ENCODE data around the gene BCAP31.
A peak's percentile ranks its signal among the peaks of the same experiment; 100 is the strongest.
"Not testable (repeated sequence)": the region's sequence is repeated elsewhere in the genome, so short reads cannot be mapped to it uniquely, and the experiment has no call there.

Gene BCAP31

GRCh38 chrX:153714256-153714655 is 9.9 kb downstream of the BCAP31 start:
- DNase-seq: no peak

DNA sequence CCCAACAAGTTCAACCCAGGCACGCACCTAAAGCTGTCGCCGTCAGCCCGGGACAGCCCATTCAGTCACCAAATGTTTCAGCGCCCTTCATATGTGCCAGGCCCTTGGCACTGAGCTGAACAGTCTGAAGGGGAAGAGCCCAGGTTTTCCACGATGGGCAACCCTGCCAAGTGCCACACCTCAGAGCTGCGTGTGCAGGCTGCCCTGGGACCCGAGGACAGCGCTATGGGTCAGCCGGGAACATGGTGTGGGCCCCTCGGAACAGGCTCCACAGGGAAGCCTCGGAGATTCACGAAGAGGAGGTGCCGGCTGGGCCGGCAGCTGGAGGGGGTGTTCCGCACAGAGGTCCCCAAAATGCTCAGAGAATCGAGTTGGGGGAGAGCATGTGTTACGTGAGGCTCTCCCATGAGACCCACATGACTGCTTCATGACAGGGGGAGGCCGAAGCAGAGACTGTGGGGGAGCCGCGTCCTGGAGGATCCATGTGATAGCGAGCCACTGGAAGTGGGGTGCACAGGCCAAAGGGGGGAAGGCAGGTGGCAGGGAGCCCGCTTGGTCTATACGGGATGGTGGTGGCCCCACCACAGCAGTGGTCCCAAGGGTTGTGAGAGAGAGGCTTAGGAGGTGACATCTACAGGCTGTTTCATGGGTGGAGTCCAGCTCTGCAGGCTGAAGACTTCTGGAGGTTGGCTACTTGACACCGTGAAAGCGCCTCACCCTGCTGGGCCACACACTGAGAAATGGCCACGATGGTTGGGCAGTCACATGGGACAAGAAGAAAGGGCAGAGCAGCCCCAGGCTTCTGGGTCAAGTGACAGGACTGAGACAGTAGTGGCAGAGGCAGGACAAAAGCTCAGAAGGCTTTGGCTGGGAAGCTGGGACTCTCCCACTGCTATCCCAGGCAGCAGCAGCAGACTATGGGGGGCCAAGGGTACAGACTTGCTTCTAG is 14.2 kb downstream of the BCAP31 start:
- DNase-seq: no peak

- DNase-seq: peak; percentile 47
Observed at GRCh38 chrX:153708415-153708814, 15.8 kb downstream of the BCAP31 start.

- DNase-seq: no peak
Observed at GRCh38 chrX:153707406-153707805, 16.8 kb downstream of the BCAP31 start.

DNA sequence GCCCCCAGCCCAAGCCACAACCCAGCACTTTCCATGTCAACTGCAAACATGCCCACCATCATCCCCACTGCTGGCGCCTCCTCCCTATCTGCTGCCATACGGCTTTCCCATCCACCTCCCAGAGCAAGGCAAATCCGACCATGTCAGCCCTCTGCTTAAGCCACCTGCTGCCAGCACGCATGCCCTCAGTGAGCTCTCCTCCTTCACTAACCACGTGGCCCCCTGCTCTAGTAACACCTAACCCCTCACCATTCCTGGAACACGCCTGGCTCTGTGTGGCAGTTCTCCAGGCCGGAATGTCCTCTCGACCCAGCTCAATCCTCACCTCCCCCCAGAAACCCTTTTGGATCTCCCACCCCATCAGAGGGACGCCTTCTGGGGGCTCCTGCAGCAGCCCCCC is 17.4 kb downstream of the BCAP31 start:
- no peak for DNase-seq

DNA sequence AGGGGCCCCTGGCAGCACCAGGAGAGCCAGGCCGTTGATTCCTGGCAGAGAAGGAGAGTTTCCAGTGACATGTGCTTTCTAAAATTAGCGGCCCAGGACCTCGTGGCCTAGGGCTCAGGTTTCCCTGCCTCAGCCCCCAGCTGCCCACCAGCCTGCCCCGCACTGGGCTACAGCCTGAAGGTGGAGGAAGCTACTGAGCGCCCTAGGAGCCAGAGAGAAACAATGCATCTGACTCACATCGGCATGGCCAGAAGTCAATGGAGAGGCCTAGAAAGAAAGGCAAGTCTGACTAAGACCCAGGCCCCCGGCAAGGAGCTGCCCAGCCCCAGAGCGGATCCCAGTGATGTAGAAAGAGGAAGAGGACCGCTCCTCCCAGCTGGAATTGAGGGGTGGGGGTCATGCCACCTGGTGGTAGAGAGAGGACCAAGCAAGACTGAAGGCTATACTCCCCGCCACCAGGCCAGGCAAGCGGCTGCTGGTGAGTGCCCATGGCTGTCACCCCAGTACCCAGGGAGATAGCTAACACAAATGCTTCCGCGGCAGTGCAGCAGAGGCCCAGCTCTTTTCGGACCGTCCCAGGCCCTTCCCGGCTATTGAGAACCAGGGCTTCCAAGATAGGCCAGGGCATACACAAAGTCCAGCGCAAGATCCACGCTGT is 18.7 kb downstream of the BCAP31 start:
- DNase-seq: not testable (repeated sequence)

GRCh38 chrX:153704631-153705402 is 19.4 kb downstream of the BCAP31 start:
- DNase-seq: not testable (repeated sequence)

DNA sequence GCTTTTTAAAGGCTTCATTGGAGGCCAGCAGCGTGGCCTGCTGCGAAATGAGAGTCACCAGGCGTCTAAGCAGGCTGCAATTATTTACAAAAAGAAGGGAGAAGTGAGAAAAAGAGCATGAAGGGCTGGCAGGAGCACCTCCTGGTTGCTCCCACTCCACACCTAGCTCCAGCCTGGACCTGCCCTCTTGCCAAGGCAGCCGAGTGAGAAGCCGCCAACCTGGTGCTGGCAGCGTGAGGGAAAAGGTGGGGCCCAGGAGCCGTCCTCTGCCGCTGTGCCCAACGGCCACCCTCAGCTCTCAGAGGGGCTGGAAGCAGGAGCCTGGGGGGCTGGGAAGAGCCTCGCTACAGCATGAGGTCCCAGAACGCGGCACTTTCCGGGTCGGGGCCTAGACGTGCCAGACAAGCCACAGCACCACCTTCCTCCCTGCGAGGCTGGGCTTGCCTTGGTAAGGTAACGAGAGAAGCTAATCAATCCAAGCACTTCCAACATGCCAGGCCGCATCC is 20.1 kb downstream of the BCAP31 start:
- no peak for DNase-seq

GRCh38 chrX:153703036-153703370 is 21.2 kb downstream of the BCAP31 start:
- no peak for DNase-seq

DNA sequence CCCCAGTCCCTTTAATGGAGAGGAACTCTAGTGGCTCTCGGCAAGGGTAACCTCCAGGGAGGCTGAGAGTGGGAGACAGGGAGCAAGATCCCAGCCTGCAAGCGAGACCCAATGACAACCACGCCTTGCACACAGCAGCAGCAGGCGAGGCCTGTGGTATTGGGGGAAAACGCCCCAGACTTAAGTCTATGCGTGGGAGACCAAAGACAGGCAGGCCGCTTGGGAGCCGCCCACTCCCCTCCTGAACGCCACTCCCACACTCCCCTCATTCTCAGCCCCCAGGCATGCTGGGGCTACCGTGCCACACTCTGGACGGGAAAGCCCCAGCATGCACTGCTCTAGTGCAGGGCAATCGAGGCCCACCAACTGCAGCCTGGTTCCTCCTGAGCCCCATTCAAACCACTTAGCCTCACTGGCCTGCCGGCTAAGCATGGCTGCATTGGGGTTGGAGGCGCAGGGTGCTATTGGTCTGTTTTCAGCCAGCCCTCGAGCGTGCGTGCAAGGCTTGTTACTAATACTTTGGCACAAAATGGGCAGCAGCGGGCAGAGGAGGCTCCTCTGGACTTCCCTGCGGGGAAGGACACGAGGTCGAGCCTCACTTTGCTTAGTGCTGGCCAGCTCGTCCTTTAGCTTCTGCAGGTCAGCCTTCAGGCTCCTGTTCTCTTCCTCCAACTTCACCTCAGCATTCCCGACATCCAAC is 21.7 kb downstream of the BCAP31 start:
- no peak for DNase-seq

DNA sequence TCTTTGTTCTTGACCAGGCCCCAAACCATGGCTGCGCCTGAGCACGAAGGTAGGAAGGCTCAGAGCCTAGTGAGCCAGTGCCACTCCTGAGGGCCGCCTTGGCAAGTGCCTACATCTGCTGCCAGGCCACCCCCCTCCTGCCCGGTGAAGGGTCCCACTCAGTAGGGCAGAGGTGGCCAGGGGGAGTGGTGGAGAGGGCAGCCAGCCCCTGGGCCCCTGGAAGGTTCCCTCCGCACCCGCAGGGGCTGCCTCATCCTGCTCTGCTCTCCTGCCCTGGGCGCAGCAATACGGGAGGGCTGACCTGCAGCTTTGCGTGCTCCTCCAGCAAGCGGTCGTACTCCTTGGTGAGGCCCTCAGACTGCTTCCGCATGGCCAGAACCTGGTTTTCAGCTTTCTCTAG is 22.5 kb downstream of the BCAP31 start:
- DNase-seq: no peak

DNA sequence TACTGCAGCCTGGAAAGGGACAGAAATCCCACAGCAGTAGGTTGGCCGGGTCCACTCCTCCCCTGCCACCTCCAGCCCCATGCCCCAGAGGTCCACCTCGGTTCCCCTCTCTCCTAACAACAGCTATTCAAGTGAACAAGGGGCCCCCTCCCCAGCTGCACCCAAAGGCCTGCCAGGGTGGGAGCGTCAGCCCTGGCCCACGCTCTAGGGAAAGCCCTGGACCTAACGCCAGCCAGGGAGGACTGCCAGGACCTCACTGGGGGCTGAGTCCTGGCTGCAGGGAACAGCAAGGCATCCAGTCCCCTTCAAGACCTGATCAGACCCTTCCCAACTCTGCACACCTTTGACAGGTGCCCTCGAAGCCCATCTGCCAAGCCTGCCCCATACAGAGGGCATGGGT is 23.2 kb downstream of the BCAP31 start:
- no peak for DNase-seq

- no peak for DNase-seq
Observed at GRCh38 chrX:153700376-153700945, 23.7 kb downstream of the BCAP31 start.

- DNase-seq: not testable (repeated sequence)
Observed at GRCh38 chrX:153699784-153700371, 24.3 kb downstream of the BCAP31 start.

DNA sequence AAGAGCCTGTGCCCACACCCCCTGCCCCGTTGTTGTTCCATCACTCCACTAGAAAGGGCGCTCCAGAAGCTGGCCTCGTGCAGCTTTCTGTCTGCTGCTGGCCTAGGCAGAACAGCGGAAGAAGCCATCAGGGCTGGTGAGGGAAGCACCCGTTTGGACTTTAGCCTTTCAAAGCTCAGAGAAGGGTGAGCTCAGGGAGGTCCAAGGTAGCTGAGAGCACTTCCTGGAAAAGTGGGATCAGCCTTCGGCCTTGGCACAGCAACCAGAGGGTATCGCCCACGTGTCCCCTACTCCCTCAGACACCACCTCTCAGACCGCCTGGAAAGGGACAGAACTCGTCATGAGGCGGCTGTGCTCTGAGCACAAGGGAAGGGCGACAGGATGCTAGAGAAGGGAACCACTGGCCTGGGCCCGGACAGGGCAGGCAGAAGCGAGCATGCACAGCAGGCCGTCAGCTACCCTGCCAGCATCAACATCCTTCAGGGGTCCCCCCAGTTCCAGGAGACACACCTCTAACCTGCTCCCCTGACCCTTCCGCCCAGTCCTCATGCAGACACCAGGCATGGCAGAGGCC is 24.9 kb downstream of the BCAP31 start:
- DNase-seq: not testable (repeated sequence)

GRCh38 chrX:153697924-153698865 is 26.0 kb downstream of the BCAP31 start:
- DNase-seq: no peak

DNA sequence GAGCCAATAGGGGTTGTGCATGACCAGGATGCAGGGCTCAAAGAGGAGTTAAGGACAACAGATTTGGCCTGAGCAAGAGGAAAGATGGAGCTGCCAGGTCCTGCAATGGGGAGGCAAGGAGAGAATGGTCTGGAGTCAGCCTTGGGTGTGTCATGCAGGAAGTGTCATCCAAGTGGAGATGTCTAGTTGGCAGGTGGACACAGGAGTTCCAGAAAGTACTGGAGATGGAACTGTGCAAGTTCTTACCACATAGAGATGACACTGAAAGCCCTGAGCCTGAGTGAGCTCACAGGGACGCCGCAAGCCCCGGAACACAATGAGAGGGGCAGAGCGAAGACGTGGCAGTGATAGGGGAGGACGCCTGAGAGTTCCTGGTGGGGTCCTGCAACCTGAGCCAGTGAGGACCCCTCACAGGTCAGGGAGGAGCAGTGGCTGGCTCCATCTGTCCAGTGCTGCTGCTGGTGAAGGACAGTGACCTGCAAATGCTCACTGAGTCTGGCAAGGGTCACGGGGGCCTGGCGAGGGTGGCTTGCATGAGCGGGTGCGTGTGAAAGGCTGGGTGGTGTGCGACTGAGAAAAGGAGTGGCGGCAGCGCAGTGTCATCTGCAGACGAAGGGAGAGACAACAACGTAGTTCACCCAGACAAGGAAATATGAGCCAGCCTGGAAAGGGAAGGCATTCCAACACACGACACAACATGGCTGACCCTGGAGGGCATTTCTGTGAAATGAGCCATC is 27.0 kb downstream of the BCAP31 start:
- not testable (repeated sequence) for DNase-seq

DNA sequence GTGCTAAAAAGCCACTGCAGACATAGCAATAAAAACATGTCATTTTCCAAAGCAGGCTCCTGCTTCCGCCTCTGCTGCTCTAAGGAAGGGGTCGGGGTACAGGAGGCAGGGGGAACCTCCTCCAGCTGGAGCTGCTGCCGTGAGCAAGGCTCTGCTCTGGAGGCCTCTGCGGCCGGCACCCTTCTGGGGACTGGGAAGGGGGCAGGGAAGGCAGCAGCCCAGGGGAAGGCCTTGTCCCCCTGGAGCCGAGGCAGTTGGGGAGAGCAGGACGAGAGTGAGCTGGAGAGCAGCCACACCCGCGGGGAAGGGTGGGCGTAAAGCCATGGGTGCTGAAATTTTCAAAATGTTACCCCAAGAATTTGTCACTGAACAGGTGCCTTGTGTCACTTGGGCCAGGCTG is 27.6 kb downstream of the BCAP31 start:
- not testable (repeated sequence) for DNase-seq

DNA sequence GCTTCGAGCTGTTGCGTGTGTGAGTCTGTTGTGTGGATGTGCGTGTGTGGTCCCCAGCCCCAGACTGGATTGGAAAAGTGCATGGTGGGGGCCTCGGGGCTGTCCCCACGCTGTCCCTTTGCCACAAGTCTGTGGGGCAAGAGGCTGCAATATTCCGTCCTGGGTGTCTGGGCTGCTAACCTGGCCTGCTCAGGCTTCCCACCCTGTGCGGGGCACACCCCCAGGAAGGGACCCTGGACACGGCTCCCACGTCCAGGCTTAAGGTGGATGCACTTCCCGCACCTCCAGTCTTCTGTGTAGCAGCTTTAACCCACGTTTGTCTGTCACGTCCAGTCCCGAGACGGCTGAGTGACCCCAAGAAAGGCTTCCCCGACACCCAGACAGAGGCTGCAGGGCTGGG is 28.1 kb downstream of the BCAP31 start:
- DNase-seq: no peak

Measured in right kidney (tissue), 1 donor.